GM21360 (cell line): ENCODE results near the gene HTR4.

ENCODE experiments used
- ATAC-seq: cut with Tn5 transposase; IDR thresholded peaks from one replicate; pipeline ENCODE4 v1.9.1; 2021; ENCODE audit warnings: mild to moderate bottlenecking, moderate library complexity; ENCODE audit not compliant: unreplicated experiment

Gene HTR4

DNA sequence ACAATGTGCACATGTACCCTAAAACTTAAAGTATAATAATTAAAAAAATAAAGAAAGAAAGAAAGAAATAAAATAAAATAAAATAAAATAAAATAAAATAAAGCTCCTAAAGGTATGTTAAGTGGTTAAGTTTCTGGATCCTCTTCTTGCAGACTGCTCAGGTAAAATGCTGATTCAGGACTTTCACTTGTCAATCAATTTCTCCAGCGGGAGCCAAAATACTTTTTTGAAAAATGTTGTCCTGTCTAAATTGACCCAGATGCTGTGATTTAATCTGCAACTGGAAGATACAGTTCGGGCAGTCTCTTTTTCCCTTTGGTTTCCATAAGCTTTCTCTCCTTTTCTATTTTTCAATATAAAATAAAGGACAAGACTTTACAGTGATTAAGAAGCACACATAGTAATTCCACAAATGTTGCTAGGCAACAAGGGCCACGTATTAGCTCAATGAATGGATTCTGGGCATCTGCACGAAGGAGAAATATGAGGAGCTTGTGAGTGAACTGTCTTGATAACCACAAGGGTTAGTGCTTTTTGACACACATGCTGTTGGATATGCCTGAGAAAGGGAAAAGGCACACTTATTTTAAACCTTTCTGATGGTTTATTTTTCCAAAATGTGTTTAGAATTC, 38.6 kb downstream of the HTR4 start:
- no peak for ATAC-seq

DNA sequence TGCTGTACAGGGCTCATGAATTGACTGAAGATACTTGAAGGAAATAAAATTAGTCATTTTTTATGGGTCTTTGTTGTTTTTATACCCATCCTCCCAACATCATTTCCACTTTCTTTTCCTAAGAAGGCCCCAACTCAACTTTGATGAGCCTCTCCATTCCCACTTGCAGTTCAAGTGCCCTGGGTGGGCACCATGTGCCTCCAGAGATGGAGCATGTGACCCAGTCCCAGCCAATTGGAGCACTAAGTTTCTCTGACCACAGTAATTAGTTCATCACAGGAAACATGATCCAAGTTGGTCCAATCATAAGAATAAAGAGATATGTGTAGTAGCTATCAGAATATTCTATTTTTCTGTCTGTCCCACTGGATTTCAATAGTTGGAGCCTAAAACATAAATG, 46.9 kb downstream of the HTR4 start:
- ATAC-seq, result no peak

GRCh38 chr5:148606296-148606695, 48.0 kb downstream of the HTR4 start:
- no peak for ATAC-seq

- no peak for ATAC-seq
These were observed 55.1 kb downstream of the HTR4 start for GRCh38 chr5:148599187-148599586.

DNA sequence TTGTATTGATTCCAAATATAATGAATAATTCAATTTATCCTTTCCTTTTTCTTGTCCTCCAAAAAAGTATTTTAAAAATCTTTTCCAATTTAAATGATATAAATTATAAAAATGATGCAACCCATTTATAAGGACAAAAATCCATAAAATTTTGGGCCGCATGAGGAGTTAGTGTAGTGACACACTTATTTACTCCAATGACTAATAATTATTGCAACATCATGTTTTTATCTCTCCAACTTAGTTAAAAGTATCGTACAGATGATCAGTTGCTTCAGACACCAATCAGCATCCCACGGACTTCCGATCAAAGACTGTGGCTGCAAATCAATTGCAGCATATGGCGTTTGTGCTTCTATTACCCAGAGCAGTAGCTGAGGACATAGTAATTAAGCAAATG, 58.6 kb downstream of the HTR4 start:
- ATAC-seq, result no peak

DNA sequence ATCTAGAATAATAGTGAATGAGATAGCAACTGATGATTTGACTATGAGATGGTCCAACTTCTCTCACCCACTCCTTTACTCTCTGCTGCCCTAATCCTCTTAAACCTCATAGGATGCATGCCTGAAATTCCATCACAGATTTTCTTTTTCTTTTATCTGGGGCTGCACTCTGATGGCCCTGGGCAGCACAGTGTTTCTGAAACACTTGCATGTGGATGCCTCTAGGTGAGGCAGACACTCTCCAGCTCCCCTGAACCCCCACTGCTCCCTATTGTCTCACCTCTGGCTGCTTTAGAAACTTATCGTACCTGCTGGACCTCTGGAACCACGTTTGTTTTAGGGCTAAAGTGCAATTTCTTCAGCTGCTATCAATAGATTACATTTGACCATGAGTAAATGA, 67.5 kb downstream of the HTR4 start:
- no peak for ATAC-seq

GRCh38 chr5:148585988-148586387, 68.3 kb downstream of the HTR4 start:
- no peak for ATAC-seq

GRCh38 chr5:148584103-148584502, 70.2 kb downstream of the HTR4 start:
- ATAC-seq, result no peak

- no peak for ATAC-seq
These were observed 70.8 kb downstream of the HTR4 start for GRCh38 chr5:148583421-148583965.

DNA sequence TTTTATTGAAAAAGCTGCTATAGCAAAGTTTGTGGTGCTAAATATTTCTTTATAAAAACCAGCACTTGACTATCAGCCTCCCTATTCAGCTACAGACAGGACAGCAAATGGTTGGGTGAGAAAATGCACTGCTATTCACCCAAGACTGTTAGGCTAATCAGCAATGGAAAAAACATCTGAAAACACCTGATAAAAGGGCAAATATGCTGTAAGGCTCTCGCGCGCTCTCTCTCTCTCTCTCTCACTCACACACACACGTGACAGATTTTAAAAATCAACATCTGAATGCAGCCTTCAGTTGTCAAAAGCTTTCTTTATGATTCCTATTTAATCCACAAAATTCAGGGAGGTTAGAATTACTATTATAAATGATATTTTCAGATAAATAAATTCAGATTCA, 80.2 kb downstream of the HTR4 start:
- no peak for ATAC-seq

GRCh38 chr5:148573374-148573773, 81.0 kb downstream of the HTR4 start:
- ATAC-seq, result no peak

DNA sequence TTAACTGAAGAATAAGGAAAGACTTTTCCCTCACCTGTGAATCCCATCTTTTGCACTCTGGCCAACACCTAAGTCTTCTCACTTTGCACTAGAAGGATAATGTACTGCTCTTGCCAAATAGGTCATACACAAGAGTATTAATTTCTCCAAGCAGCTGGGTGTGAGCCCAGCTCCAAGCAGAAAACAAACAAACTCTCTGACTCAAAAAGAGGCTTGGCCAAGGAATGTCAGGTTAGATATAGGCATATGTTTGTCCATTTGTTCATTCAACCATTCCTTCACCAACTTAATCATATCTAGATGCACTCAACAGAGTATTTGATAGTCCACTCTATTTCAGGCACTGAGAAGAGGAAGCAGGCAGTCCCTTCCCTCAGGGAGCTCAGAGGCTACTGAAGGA, 84.4 kb downstream of the HTR4 start:
- no peak for ATAC-seq

DNA sequence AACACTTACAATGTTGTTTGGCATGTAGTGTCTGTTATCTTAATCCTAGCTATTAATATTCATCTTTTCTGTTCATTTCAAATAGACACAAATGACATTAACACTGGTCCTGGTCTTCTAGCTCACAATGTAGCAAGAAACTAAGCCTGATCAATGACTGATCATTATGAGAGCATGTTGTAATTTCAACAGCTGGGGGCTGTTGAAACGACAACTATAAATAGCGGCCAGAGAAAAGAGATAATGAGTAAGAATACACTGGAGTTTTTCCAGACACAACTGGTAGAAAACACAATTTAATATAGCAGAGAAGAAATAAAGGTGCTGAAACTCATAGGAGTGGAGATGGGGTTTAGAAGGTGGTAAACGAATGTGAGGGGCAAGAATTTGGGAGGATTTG, 89.2 kb downstream of the HTR4 start:
- no peak for ATAC-seq

GRCh38 chr5:148563021-148563420, 91.3 kb downstream of the HTR4 start:
- no peak for ATAC-seq

DNA sequence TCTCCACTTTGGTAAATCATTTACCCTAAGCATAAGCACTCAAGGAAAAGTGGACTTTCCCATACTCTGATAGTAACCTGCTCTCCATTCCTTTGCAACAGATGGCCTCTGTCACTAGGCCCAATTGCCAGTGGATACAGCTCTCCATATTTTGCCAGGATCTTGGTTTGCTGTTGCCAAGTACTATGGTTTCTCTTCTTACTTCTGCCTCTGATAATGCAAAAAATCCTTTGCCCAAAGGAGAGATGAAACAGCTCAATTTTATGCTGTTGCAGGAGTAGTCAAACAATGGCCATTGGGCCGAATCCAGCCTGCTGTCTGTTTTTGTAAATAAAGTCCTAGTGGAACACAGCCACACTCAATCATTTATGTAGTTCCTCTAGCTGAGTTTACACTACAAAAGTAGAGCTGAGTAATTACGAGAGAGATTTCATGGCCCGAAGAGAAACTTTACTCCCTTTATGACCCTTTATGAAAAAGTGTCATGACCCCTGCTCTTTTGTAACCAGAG, 92.5 kb downstream of the HTR4 start:
- ATAC-seq, result no peak

DNA sequence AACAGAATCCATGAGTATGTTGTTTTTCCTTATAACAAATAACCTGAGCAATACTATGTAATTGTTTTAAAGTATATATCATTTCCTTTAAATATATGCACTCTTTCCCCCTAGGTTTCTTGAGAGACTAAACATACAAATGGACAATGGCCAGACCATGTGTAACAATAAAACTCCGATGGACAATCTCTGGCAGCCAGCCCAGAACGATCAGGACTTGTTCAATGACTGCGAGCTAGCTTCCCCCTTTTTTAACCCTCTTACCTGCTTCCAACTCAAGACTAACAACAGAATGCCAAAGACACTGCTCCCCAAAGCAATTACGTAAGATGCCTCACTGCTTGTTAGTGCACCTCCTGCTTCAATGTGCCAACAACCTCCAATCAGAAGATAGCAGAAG, 94.9 kb downstream of the HTR4 start:
- ATAC-seq, result no peak

GRCh38 chr5:148558892-148559291, 95.4 kb downstream of the HTR4 start:
- no peak for ATAC-seq

DNA sequence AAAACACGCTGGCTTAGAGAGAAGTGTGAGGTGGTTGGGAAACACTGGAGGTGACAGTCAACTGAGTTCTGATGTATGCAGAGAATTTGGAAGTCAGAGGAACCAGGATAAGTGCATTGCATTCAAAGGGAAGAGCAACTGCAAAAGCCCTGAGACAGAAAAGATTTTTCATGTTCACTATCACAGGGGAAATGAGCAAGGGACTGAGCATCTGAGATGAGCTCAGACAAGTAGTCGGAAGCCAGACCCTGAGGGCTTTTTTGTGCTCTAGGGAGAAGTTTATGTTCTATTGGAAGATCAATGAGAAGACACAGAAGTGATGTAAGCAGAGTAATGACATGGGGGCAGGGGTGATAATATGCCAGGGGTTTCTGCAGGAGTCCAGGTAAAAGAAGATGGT, 97.5 kb downstream of the HTR4 start:
- ATAC-seq, result no peak

DNA sequence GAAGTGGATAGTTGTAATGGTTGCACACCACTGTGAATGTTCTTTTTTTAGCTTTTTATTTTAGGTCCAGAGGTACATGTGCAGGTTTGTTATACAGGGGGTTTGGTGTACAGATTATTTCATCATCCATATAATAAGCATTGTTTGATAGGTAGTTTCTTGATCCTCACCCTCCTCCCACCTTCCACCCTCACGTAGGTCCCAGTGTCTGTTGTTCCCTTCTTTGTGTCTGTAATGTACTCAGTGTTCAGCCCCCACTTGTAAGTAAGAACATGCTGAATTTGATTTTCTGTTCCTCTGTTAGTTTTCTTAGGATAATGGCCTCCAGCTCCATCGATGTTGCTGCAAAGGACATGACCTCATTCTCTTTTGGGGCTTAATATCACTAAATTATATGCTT, 99.7 kb downstream of the HTR4 start:
- no peak for ATAC-seq

DNA sequence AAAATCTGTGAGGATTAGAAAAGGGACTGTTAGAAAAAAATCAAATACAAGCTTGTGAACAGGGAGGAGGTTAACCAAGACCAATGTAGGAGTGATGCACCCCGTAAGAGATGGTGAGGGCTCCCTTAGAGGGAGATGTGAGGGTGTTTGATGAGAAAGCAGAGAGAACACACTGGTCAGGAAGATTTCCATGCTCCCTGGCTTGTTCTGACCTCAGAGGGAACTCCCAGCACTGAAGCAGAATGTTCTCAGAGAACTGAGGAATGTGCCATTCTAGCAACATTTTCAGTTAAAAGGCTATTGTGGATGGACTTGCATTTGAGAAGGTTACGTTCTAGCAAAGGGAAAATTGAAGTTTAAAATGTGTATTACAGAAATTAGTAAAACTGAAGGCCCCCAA, 110.6 kb downstream of the HTR4 start:
- no peak for ATAC-seq

GRCh38 chr5:148542812-148543211, 111.5 kb downstream of the HTR4 start:
- ATAC-seq, result no peak

GRCh38 chr5:148541054-148541835, 113.1 kb downstream of the HTR4 start:
- no peak for ATAC-seq
